ENCODE data around the gene SBNO2. TPM values are rescaled to one million over a fixed set of nuclear protein-coding genes. Genes with fewer than 3 reads are reported as not detected.

The SBNO2 gene
- polyA plus RNA-seq, 2 donors, result 43.1 to 56.5 TPM

DNA sequence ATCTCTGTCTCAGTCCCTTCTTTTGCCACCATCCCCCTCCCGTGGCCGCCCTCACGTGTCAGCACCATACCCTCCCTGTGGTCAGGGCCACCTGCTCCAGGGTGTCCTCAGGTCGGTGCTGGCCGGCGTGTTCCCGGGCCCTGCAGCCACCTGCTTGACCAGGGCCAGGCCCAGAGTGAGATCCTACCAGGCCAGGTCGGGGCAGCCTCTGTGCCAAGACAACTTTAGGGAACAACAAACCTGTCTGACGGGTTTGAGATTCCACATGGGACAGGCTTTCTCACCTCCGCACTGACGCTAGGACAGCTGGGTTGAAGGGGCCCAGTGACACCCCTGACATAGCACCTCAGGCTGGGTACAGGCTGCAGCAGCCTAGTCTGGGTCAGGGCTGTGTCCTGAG lies 7.5 kb upstream of the SBNO2 start:
- Histone ChIP-seq H3K9me3 (ENCODE audit: control insufficient read depth in 2 of 2, insufficient read depth in 1 of 2, low read depth in 1 of 2, low read length in 1 of 2) (no peaks in the 10 kb centered on the region), H3K4me3 (ENCODE audit: low read depth in 1 of 2, low read length in 2 of 2) (peak overlapping the region in 1 of 2 donors; percentile 17), H3K27me3 (ENCODE audit: control insufficient read depth in 1 of 2, insufficient read depth in 2 of 2, low read length in 2 of 2) (no peaks in the 10 kb centered on the region), H3K36me3 (ENCODE audit: control insufficient read depth in 2 of 2, insufficient read depth in 2 of 2, low read length in 1 of 2) (no peaks in the 10 kb centered on the region), H3K4me1 (ENCODE audit: control insufficient read depth in 2 of 2, insufficient read depth in 2 of 2, low read length in 1 of 2) (peaks cover 4 to 25% of the 10 kb centered on the region in 2 donors), H3K27ac (ENCODE audit: low read depth in 2 of 2, low read length in 1 of 2) (peak overlapping the region; percentile 96 to 97)
- WGBS, 2 donors, result 47 to 51% methylated on average over 11 of the region's 11 CpGs

DNA sequence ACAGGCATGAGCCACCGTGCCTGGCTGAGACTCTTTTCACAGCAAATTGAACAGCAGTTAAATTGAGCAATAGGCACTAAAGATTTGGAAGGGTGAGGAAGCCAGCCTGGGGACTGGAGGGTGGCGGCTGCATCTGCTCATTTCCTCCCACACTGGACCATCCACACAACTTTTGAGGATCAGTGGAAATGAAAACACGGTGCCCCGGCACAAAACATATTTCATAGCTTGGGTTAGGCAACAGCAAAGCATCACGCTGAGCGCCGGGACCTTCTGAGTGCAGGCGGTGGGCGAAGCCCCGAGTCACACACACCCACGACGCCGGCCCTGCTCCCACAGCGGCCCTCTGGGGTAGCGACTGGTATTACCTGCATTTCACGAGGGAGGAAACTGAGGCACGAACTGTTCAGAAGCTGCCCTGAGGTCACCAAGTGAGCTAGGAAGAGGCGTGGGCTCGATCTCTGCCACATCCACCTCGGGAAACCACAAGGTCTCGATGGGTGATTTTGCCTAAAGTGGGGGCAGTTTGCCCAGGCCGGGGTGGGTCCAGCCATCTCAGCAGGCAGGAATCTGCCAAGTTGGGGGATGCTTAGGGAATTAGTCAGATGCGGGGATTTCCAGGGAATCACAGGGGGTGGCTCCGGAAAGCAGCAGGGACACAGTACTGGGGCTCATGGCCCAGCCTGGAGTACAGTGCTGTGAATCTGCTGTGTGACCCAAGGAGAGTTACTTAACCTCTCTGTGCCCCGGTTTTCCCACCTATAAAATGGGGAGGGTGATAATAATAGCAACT lies 3.5 kb upstream of the SBNO2 start:
- H3K27ac ChIP-seq (ENCODE audit: low read depth in 2 of 2, low read length in 1 of 2), result peak overlapping the region; percentile 84 to 88
- H3K9me3 ChIP-seq (ENCODE audit: control insufficient read depth in 2 of 2, insufficient read depth in 1 of 2, low read depth in 1 of 2, low read length in 1 of 2), result peaks cover 0 to 2% of the 10 kb centered on the region in 2 donors
- WGBS, 2 donors, result 33 to 46% methylated on average over 25 of the region's 25 CpGs
- H3K36me3 ChIP-seq (ENCODE audit: control insufficient read depth in 2 of 2, insufficient read depth in 2 of 2, low read length in 1 of 2), result no peaks in the 10 kb centered on the region
- H3K27me3 ChIP-seq (ENCODE audit: control insufficient read depth in 1 of 2, insufficient read depth in 2 of 2, low read length in 2 of 2), result no peaks in the 10 kb centered on the region
- H3K4me1 ChIP-seq (ENCODE audit: control insufficient read depth in 2 of 2, insufficient read depth in 2 of 2, low read length in 1 of 2), result peaks cover 0 to 18% of the 10 kb centered on the region in 2 donors
- H3K4me3 ChIP-seq (ENCODE audit: low read depth in 1 of 2, low read length in 2 of 2), result peak overlapping the region in 1 of 2 donors; percentile 7

DNA sequence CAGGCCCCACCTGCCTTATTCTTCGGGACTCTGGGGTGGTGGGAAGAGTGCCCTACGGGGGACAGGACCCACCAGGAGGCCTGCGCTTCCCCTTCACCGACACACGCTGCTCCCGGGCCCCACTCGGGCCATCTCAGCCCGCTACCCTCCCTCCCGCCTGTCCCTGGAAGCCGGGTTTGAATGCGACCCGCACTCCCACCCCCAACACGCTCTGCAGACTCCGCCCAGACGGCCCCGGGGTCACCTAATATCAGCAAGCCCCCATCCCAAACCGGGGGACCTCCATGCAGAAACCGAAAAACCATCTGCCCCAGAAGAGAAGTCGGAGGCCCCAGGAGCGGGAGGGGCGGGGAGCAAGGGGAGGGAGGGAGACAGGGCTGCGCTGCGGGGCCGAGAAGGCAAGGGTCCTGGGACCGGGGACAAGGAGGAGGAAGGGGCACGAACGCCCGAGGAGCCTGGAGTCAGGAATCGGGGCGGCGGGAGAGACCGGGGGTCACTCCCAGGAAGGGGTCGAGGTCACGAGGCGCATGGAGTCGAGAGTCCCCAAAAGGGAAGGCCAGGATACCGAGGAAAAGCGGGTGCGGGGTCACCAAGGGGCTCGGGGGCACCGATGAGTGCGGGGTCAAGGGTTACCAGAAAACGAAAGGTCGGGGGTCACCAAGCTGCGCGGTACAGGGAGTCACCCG lies 766 bp downstream of the SBNO2 start:
- H3K27ac ChIP-seq (ENCODE audit: low read depth in 2 of 2, low read length in 1 of 2), result peak overlapping the region; percentile 97
- peaks cover 0 to 7% of the 10 kb centered on the region in 2 donors for H3K36me3 ChIP-seq (ENCODE audit: control insufficient read depth in 2 of 2, insufficient read depth in 2 of 2, low read length in 1 of 2)
- WGBS, 2 donors, result 1 to 3% methylated on average over 42 to 47 of the region's 47 CpGs
- H3K27me3 ChIP-seq (ENCODE audit: control insufficient read depth in 1 of 2, insufficient read depth in 2 of 2, low read length in 2 of 2), result no peaks in the 10 kb centered on the region
- peaks cover 19 to 40% of the 10 kb centered on the region in 2 donors for H3K4me1 ChIP-seq (ENCODE audit: control insufficient read depth in 2 of 2, insufficient read depth in 2 of 2, low read length in 1 of 2)
- peaks cover 0 to 2% of the 10 kb centered on the region in 2 donors for H3K9me3 ChIP-seq (ENCODE audit: control insufficient read depth in 2 of 2, insufficient read depth in 1 of 2, low read depth in 1 of 2, low read length in 1 of 2)
- H3K4me3 ChIP-seq (ENCODE audit: low read depth in 1 of 2, low read length in 2 of 2), result peak overlapping the region; percentile 67 to 90

DNA sequence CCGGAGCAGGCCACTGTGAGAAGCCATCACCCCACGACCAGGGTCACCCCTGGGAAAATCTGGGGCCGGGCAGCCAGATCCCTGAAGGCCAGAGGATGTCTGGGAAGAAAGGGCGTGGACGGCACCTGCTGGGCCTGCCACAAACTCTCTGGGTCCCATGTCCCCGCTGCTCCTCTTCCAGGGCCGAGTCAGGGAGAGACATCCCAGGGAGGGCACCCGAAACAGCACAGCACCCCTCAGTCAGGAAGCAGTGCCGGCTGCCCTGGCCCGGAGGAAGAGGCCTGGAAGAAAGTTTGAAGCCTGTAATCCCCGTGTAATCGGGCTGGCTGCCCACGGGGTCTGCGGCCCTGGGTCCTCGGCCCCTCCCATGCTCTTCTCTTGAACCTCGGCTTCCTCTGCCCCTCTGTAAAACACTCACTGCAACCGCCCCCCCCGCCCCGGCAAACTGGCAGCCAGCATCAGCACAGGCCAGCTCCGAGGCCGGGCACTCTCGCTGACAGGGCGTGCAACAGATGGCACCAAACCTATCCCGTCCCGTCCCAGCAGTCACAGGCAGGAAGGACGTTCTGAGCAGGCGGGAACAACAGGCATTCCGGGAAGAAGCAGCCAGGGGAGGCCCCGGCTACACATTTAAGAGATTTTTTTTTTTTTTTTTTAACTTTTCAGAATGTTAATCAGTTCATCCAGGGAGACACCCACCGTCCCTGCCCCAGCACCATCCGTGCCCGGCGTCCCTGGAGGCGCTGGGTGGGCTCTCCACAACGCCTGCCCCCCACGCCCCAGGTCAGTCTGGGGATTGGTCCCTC lies 1.5 kb downstream of the SBNO2 start:
- no peaks in the 10 kb centered on the region for H3K27me3 ChIP-seq (ENCODE audit: control insufficient read depth in 1 of 2, insufficient read depth in 2 of 2, low read length in 2 of 2)
- peak overlapping the region; percentile 97 for H3K27ac ChIP-seq (ENCODE audit: low read depth in 2 of 2, low read length in 1 of 2)
- peaks cover 0 to 2% of the 10 kb centered on the region in 2 donors for H3K9me3 ChIP-seq (ENCODE audit: control insufficient read depth in 2 of 2, insufficient read depth in 1 of 2, low read depth in 1 of 2, low read length in 1 of 2)
- peaks cover 0 to 7% of the 10 kb centered on the region in 2 donors for H3K36me3 ChIP-seq (ENCODE audit: control insufficient read depth in 2 of 2, insufficient read depth in 2 of 2, low read length in 1 of 2)
- peaks cover 22 to 42% of the 10 kb centered on the region in 2 donors for H3K4me1 ChIP-seq (ENCODE audit: control insufficient read depth in 2 of 2, insufficient read depth in 2 of 2, low read length in 1 of 2)
- 15 to 23% methylated on average over 35 to 36 of the region's 36 CpGs for WGBS, 2 donors
- peak overlapping the region; percentile 67 to 90 for H3K4me3 ChIP-seq (ENCODE audit: low read depth in 1 of 2, low read length in 2 of 2)

DNA sequence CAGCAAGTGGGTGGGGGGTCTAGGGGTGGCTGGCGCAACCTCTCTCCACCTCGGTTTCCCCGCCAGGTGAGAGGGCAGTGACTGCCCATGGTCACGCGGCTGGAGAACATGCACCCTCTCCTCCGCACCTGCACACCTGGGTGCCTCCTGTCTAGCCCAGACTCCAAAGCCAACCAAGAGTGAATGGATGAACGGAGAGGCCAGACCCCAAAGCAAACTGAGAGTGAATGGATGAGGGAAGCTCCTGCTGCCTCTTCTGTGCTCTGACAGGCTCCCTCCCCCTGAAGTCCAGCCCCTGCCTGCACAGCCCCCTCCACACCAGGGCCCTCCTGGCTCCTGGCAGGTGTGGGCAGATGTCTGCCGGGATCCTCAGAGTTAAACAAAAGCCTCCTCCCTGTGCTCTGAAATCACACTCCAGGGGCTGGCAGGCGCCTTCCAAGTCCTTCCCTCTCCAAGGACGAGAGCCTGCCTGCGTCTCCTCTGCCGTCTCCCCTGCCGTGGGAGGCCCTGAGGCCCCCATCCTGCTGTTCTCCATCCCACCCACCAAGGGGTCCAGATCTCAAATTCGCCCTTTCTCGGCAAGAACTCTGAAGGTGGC lies 2.2 kb downstream of the SBNO2 start:
- peak overlapping the region; percentile 97 for H3K27ac ChIP-seq (ENCODE audit: low read depth in 2 of 2, low read length in 1 of 2)
- peaks cover 24 to 47% of the 10 kb centered on the region in 2 donors for H3K4me1 ChIP-seq (ENCODE audit: control insufficient read depth in 2 of 2, insufficient read depth in 2 of 2, low read length in 1 of 2)
- H3K27me3 ChIP-seq (ENCODE audit: control insufficient read depth in 1 of 2, insufficient read depth in 2 of 2, low read length in 2 of 2), result no peaks in the 10 kb centered on the region
- H3K4me3 ChIP-seq (ENCODE audit: low read depth in 1 of 2, low read length in 2 of 2), result peak overlapping the region; percentile 33 to 90
- H3K9me3 ChIP-seq (ENCODE audit: control insufficient read depth in 2 of 2, insufficient read depth in 1 of 2, low read depth in 1 of 2, low read length in 1 of 2), result peaks cover 0 to 2% of the 10 kb centered on the region in 2 donors
- H3K36me3 ChIP-seq (ENCODE audit: control insufficient read depth in 2 of 2, insufficient read depth in 2 of 2, low read length in 1 of 2), result peaks cover 0 to 9% of the 10 kb centered on the region in 2 donors
- 38 to 46% methylated on average over 15 of the region's 15 CpGs for WGBS, 2 donors

DNA sequence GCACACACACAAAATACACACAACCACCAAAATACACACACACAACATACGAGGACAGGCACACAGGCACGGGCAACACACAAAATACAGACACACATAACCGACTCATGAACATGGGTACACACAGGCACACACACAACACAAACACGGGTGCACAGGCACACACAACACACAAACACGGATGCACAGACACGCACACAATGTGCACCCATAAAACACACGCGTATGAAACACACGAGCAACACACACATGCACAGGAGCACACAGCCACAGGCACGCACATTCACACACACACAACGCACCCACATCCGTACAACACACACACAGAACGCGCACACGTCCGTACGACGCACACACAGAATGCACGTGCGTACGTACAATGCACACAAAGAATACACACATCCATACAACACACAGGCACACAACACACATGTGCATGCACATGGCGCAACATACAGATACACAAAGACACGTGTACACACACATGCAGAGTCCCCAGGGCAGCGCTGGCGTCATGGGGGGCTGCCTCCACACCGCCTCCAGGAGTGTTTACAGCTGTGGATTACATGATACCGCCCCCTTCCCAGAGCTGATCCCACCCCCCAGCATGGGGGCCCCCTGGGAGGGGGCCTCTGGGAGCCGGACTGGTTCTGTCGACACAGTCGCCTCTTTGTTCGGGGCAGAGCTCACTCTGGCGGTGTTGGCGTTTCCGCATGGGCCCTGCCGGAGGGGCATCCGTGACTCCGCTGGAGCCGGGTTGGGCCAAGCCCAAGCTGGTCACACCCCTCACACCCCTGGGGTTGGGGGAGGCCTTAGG lies 2.9 kb downstream of the SBNO2 start:
- Histone ChIP-seq H3K4me1 (ENCODE audit: control insufficient read depth in 2 of 2, insufficient read depth in 2 of 2, low read length in 1 of 2) (peaks cover 24 to 50% of the 10 kb centered on the region in 2 donors), H3K27me3 (ENCODE audit: control insufficient read depth in 1 of 2, insufficient read depth in 2 of 2, low read length in 2 of 2) (no peaks in the 10 kb centered on the region), H3K27ac (ENCODE audit: low read depth in 2 of 2, low read length in 1 of 2) (peak overlapping the region; percentile 97), H3K36me3 (ENCODE audit: control insufficient read depth in 2 of 2, insufficient read depth in 2 of 2, low read length in 1 of 2) (peaks cover 0 to 14% of the 10 kb centered on the region in 2 donors), H3K9me3 (ENCODE audit: control insufficient read depth in 2 of 2, insufficient read depth in 1 of 2, low read depth in 1 of 2, low read length in 1 of 2) (peaks cover 0 to 2% of the 10 kb centered on the region in 2 donors), H3K4me3 (ENCODE audit: low read depth in 1 of 2, low read length in 2 of 2) (peak overlapping the region; percentile 33 to 90)
- WGBS, 2 donors, result 58 to 61% methylated on average over 38 of the region's 38 CpGs

DNA sequence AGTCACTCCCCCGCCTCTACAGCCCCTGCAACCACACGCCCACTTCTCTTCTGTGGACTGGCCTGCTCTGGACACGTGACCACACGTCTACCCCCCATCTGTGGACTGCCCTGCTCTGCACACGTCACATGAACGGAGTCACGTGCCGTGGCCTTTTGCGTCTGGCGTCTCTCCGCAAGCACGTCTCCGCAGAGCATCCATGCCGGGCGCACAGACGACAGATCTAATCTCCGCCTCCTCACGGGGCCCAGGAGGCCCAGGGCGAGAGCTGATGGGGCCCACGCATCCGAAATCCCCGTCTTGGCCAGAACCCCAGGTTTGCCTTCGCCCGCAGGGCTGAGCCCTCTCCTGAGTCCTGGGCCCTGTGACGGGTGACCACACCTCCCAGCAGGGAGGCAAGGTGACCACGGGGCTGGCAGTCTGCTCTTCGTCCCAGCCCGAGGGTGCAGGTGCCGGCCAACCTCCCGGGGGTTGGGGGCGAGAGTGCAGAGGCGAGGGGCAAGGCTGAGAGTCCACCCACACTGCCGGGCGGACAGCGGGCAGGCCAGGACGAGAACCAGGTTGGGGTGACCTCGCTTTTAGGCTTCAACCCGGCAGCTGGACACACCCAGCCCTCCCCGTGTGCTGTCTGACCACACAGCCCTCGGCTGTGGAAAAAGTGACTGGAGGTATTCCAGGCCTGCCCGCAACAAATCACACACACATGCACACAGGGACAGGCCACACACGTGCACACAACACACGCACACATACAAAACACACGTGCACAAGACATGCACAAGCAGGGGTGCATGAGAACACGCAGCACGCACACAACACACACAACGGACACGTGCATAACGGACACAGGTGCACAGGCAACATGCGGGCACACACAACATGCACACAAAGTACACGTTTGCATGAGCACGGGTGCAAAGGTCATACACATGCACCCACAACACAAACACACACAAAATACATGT lies 3.9 kb downstream of the SBNO2 start:
- peak overlapping the region in 1 of 2 donors; percentile 32 for H3K4me3 ChIP-seq (ENCODE audit: low read depth in 1 of 2, low read length in 2 of 2)
- H3K4me1 ChIP-seq (ENCODE audit: control insufficient read depth in 2 of 2, insufficient read depth in 2 of 2, low read length in 1 of 2), result peaks cover 24 to 51% of the 10 kb centered on the region in 2 donors
- 54 to 59% methylated on average over 52 of the region's 52 CpGs for WGBS, 2 donors
- H3K9me3 ChIP-seq (ENCODE audit: control insufficient read depth in 2 of 2, insufficient read depth in 1 of 2, low read depth in 1 of 2, low read length in 1 of 2), result peaks cover 0 to 2% of the 10 kb centered on the region in 2 donors
- H3K27ac ChIP-seq (ENCODE audit: low read depth in 2 of 2, low read length in 1 of 2), result peak overlapping the region; percentile 47 to 90
- H3K36me3 ChIP-seq (ENCODE audit: control insufficient read depth in 2 of 2, insufficient read depth in 2 of 2, low read length in 1 of 2), result peaks cover 0 to 15% of the 10 kb centered on the region in 2 donors
- no peaks in the 10 kb centered on the region for H3K27me3 ChIP-seq (ENCODE audit: control insufficient read depth in 1 of 2, insufficient read depth in 2 of 2, low read length in 2 of 2)

DNA sequence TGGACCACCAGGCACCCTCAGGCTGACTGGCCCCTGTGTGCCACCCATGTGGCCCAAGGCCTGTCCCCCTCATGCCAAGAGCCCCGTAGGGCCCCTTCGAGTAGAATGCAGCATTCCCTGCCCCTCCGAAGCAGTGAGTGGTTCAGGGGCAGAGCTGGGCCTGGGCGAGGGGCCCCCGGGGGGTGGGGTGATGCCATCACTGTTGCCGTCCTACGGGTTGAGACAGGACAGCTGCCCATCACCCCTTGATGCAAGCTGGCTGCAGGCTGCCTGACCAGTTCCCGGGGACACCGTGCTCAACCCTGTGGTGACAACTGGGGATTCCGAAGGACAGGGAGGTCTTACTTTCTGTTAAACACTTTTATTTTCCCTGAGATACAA lies 4.7 kb downstream of the SBNO2 start:
- 48 to 63% methylated on average over 10 of the region's 10 CpGs for WGBS, 2 donors
- H3K9me3 ChIP-seq (ENCODE audit: control insufficient read depth in 2 of 2, insufficient read depth in 1 of 2, low read depth in 1 of 2, low read length in 1 of 2), result peaks cover 0 to 2% of the 10 kb centered on the region in 2 donors
- peaks cover 24 to 53% of the 10 kb centered on the region in 2 donors for H3K4me1 ChIP-seq (ENCODE audit: control insufficient read depth in 2 of 2, insufficient read depth in 2 of 2, low read length in 1 of 2)
- peak overlapping the region; percentile 5 to 32 for H3K4me3 ChIP-seq (ENCODE audit: low read depth in 1 of 2, low read length in 2 of 2)
- peak overlapping the region; percentile 88 to 90 for H3K27ac ChIP-seq (ENCODE audit: low read depth in 2 of 2, low read length in 1 of 2)
- H3K36me3 ChIP-seq (ENCODE audit: control insufficient read depth in 2 of 2, insufficient read depth in 2 of 2, low read length in 1 of 2), result peaks cover 0 to 15% of the 10 kb centered on the region in 2 donors
- no peaks in the 10 kb centered on the region for H3K27me3 ChIP-seq (ENCODE audit: control insufficient read depth in 1 of 2, insufficient read depth in 2 of 2, low read length in 2 of 2)

Data from esophagus (tissue), 2 donors.